MCF 10A (cell line): ENCODE results near the gene BPIFB2. TPM values are rescaled to one million over a fixed set of nuclear protein-coding genes. Genes with fewer than 3 reads are reported as not detected.

Source experiments
- BruUV-seq: library from RNA; stranded (reverse); fragments of 400-500 nt; replicated peaks from 2 replicates; lab custom pipeline; 2021; lab: Mats Ljungman, UMichigan
- CTCF ChIA-PET: fragments of 300-600 bp; sonication (Branson Sonifier 250); formaldehyde crosslinking; extraction: SDS; loops from one replicate; lab custom pipeline; 2021; ENCODE audit warnings: antibody characterized with exemption, inconsistent platforms; lab: Yijun Ruan, JAX
- POLR2A ChIA-PET: fragments of 300-600, 350-650 bp; sonication (Branson Sonifier 250); formaldehyde crosslinking; extraction: SDS; loops from one replicate; lab custom pipeline; 2020; ENCODE audit warnings: antibody characterized with exemption, inconsistent platforms; lab: Yijun Ruan, JAX
- DNase-seq: peaks from one replicate; pipeline ENCODE4 v3.0.0-alpha.2; 2018; ENCODE audit not compliant: unreplicated experiment
- H3K27ac Mint-ChIP-seq: one replicate; pipeline ENCODE4 v1.8.0; 2022; ENCODE audit warnings: mild to moderate bottlenecking, low read depth, mixed read lengths; ENCODE audit not compliant: unreplicated experiment
- H3K27me3 Mint-ChIP-seq: one replicate; pipeline ENCODE4 v1.8.0; 2022; ENCODE audit warnings: mixed read lengths; ENCODE audit not compliant: insufficient read depth, unreplicated experiment
- H3K36me3 Mint-ChIP-seq: one replicate; pipeline ENCODE4 v1.8.0; 2022; ENCODE audit warnings: mild to moderate bottlenecking, moderate library complexity, mixed read lengths; ENCODE audit not compliant: insufficient read depth, unreplicated experiment
- H3K4me1 Mint-ChIP-seq: one replicate; pipeline ENCODE4 v1.8.0; 2022; ENCODE audit warnings: mixed read lengths; ENCODE audit not compliant: insufficient read depth, unreplicated experiment
- H3K4me3 Mint-ChIP-seq: one replicate; pipeline ENCODE4 v1.8.0; 2022; ENCODE audit warnings: mild to moderate bottlenecking, moderate library complexity, mixed read lengths; ENCODE audit not compliant: unreplicated experiment
- H3K9me3 Mint-ChIP-seq: one replicate; pipeline ENCODE4 v1.8.0; 2022; ENCODE audit warnings: mixed read lengths; ENCODE audit not compliant: unreplicated experiment
- intact Hi-C: fragments of 100-400 bp; cut with micrococcal nuclease; formaldehyde crosslinking; loops from 2 replicates; pipeline ENCODE4 v1.14.1; 2022
- total RNA-seq: library from RNA; stranded (reverse); gene quantifications from 2 replicates; pipeline ENCODE4 v1.2.3, GENCODE V29; 2022
- TF ChIP-seq, protein P1 (sequence below): fragments of 200-600 bp; IDR thresholded peaks from one replicate; pipeline ENCODE4 v1.8.0; 2022; ENCODE audit warnings: antibody characterized with exemption, mild to moderate bottlenecking; ENCODE audit not compliant: unreplicated experiment

Gene BPIFB2
- total RNA-seq, 1 experiment from 2014 or later = not detected

DNA sequence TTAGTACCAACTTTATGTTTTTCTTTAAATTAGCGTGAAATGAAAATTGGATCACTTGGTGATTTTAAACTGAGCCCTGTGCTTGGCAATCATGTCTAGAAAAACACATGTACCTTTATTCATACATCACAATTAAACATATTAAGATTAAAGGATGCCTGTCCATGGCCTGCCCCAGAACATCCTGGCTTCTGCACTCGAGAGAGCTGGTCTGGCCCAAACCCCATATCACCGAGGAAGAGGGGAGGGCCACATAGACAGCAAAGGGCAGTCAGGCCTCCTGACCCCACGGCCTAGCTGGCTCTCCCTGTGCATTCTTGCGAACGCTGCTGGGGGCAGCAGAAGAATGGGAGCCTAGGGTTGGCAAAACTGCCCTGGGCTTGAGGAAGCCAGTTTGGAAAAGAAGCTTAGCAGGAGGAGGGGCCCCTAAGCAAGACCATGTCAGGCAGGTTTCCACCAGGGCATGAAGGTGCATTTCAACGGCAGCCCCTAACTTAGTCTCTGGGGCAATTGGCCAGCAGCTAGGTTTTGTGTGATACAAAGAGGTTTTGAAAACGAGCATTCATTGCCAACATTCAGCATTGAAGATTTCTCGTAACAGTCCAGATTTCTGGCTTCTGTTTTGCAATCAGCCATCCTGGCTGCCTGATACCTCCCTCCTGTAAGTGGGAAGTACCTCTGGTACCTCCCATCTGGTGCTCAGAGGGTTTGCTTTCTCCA lies 54.8 kb downstream of the BPIFB2 start:
- H3K9me3 Mint-ChIP-seq = no peaks in the 10 kb centered on the region
- no peaks in the 10 kb centered on the region for H3K4me1 Mint-ChIP-seq
- H3K27me3 Mint-ChIP-seq = peaks cover 18% of the 10 kb centered on the region
- intact Hi-C loops = no loop called here
- CTCF ChIA-PET = no interaction called here
- no peak overlapping the region for H3K4me3 Mint-ChIP-seq
- H3K36me3 Mint-ChIP-seq = no peaks in the 10 kb centered on the region
- DNase-seq = no peak
- BruUV-seq = no TSS peak
- POLR2A ChIA-PET = no interaction called here
- TF ChIP-seq, protein P1, sequence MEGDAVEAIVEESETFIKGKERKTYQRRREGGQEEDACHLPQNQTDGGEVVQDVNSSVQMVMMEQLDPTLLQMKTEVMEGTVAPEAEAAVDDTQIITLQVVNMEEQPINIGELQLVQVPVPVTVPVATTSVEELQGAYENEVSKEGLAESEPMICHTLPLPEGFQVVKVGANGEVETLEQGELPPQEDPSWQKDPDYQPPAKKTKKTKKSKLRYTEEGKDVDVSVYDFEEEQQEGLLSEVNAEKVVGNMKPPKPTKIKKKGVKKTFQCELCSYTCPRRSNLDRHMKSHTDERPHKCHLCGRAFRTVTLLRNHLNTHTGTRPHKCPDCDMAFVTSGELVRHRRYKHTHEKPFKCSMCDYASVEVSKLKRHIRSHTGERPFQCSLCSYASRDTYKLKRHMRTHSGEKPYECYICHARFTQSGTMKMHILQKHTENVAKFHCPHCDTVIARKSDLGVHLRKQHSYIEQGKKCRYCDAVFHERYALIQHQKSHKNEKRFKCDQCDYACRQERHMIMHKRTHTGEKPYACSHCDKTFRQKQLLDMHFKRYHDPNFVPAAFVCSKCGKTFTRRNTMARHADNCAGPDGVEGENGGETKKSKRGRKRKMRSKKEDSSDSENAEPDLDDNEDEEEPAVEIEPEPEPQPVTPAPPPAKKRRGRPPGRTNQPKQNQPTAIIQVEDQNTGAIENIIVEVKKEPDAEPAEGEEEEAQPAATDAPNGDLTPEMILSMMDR = no peak
- H3K27ac Mint-ChIP-seq = no peak overlapping the region

GRCh38 chr20:33062825-33063149 lies 55.3 kb downstream of the BPIFB2 start:
- intact Hi-C loops = no loop called here
- POLR2A ChIA-PET = no interaction called here
- Mint-ChIP-seq H3K27ac (no peak overlapping the region), H3K4me1 (no peaks in the 10 kb centered on the region), H3K36me3 (no peaks in the 10 kb centered on the region), H3K4me3 (no peak overlapping the region), H3K27me3 (peaks cover 15% of the 10 kb centered on the region), H3K9me3 (no peaks in the 10 kb centered on the region)
- BruUV-seq = no TSS peak
- DNase-seq = no peak
- TF ChIP-seq, protein P1 = no peak
- CTCF ChIA-PET = no interaction called here

DNA sequence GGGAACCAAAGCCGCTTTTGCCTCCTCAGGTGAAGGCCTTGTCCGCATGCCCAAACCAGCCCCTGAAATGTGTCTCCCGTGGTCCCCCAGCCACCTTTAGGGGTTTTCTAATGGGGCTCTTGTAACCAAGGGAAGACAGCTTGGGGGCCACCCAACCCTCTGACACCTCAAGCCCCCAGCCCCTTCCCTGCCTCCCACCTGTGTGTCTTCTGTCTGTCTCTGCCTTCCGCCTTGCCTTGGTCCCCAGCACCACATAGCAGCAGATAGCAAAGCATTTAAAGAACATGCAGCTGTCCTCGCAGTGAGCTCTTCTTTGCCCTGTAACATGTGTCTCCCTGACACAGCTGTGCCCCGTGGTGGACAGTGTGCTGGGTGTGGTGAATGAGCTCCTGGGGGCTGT lies 55.8 kb downstream of the BPIFB2 start:
- H3K36me3 Mint-ChIP-seq = no peaks in the 10 kb centered on the region
- intact Hi-C loops = no loop called here
- no peak overlapping the region for H3K27ac Mint-ChIP-seq
- TF ChIP-seq, protein P1 = no peak
- no TSS peak for BruUV-seq
- H3K27me3 Mint-ChIP-seq = peaks cover 15% of the 10 kb centered on the region
- POLR2A ChIA-PET = no interaction called here
- no peaks in the 10 kb centered on the region for H3K9me3 Mint-ChIP-seq
- H3K4me3 Mint-ChIP-seq = no peak overlapping the region
- no peaks in the 10 kb centered on the region for H3K4me1 Mint-ChIP-seq
- CTCF ChIA-PET = no interaction called here
- no peak for DNase-seq

GRCh38 chr20:33064572-33065287 lies 57.2 kb downstream of the BPIFB2 start:
- POLR2A ChIA-PET = no interaction called here
- H3K4me3 Mint-ChIP-seq = no peak overlapping the region
- TF ChIP-seq, protein P1 = no peak
- peaks cover 22% of the 10 kb centered on the region for H3K27me3 Mint-ChIP-seq
- no peak for DNase-seq
- no peaks in the 10 kb centered on the region for H3K36me3 Mint-ChIP-seq
- no peaks in the 10 kb centered on the region for H3K9me3 Mint-ChIP-seq
- CTCF ChIA-PET = no interaction called here
- BruUV-seq = no TSS peak
- no peak overlapping the region for H3K27ac Mint-ChIP-seq
- no peaks in the 10 kb centered on the region for H3K4me1 Mint-ChIP-seq
- intact Hi-C loops = no loop called here
